ENCODE results near the gene ATP9B. TPM values are rescaled to one million over a fixed set of nuclear protein-coding genes. Genes with fewer than 3 reads are reported as not detected.

The ATP9B gene
- 10.9 TPM for polyA plus RNA-seq (2013, experiment 1 of 2; ENCODE audit: insufficient read length)
- 9.5 TPM for polyA plus RNA-seq (2013, experiment 2 of 2; ENCODE audit: insufficient read length)

- DNase-seq, result peak; percentile 99
These were observed at the start of gene ATP9B for GRCh38 chr18:79068937-79069716. Gene ATP9B (plus strand): TSS chr18:79069394. CDS start chr18:79069411, 17 bp downstream.

- no peak for DNase-seq
These were observed 49.3 kb upstream of the ATP9B start for GRCh38 chr18:79019881-79020280.

GRCh38 chr18:79022603-79023002, 46.6 kb upstream of the ATP9B start:
- no peak for DNase-seq

GRCh38 chr18:79026491-79026890, 42.7 kb upstream of the ATP9B start:
- no peak for DNase-seq

- DNase-seq, result no peak
These were observed 38.5 kb upstream of the ATP9B start for GRCh38 chr18:79030680-79031079.

GRCh38 chr18:79042276-79042675, 26.9 kb upstream of the ATP9B start:
- DNase-seq, result no peak

GRCh38 chr18:79043288-79043687, 25.9 kb upstream of the ATP9B start:
- no peak for DNase-seq

- DNase-seq, result no peak
These were observed 22.7 kb upstream of the ATP9B start for GRCh38 chr18:79046522-79046921.

GRCh38 chr18:79047556-79048244, 21.5 kb upstream of the ATP9B start:
- no peak for DNase-seq

- DNase-seq, result no peak
These were observed 21.0 kb upstream of the ATP9B start for GRCh38 chr18:79048245-79048632.

GRCh38 chr18:79049506-79049905, 19.7 kb upstream of the ATP9B start:
- DNase-seq, result no peak

- no peak for DNase-seq
These were observed 19.2 kb upstream of the ATP9B start for GRCh38 chr18:79050005-79050404.

GRCh38 chr18:79056827-79057367, 12.3 kb upstream of the ATP9B start:
- no peak for DNase-seq

- DNase-seq, result no peak
These were observed 11.2 kb upstream of the ATP9B start for GRCh38 chr18:79058007-79058406.

GRCh38 chr18:79062806-79063205, 6.4 kb upstream of the ATP9B start:
- DNase-seq, result no peak

GRCh38 chr18:79064228-79064627, 5.0 kb upstream of the ATP9B start:
- no peak for DNase-seq

- DNase-seq, result no peak
These were observed 3.4 kb upstream of the ATP9B start for GRCh38 chr18:79065802-79066201.

- no peak for DNase-seq
These were observed 1.6 kb upstream of the ATP9B start for GRCh38 chr18:79067611-79068010.

- DNase-seq, result no peak
These were observed 755 bp upstream of the ATP9B start for GRCh38 chr18:79068341-79068936.

- DNase-seq, result no peak
These were observed 540 bp downstream of the ATP9B start for GRCh38 chr18:79069717-79070151.

- DNase-seq, result no peak
These were observed 1.3 kb downstream of the ATP9B start for GRCh38 chr18:79070486-79070885.

GRCh38 chr18:79071037-79071436, 1.8 kb downstream of the ATP9B start:
- DNase-seq, result no peak

GRCh38 chr18:79071503-79072210, 2.5 kb downstream of the ATP9B start:
- DNase-seq, result no peak

All from fibroblast of skin of abdomen (primary cell).